ENCODE measurements around the gene HOXA1. TPM values are rescaled to one million over a fixed set of nuclear protein-coding genes. Genes with fewer than 3 reads are reported as not detected.

Gene HOXA1
- total RNA-seq, 2 experiments from 2014 or later: 0.14 to 0.22 TPM

- no peaks in the 10 kb centered on the region for H3K9me3 ChIP-seq (ENCODE audit: control insufficient read depth in 1 of 2, insufficient read depth in 1 of 2, low read length in 2 of 2)
- Mint-ChIP-seq H3K4me1 (ENCODE audit: low read depth) (no peaks in the 10 kb centered on the region), H3K36me3 (ENCODE audit: low read depth) (no peaks in the 10 kb centered on the region), H3K27ac (no peak overlapping the region), H3K4me3 (no peak overlapping the region), H3K27me3 (peaks cover 26% of the 10 kb centered on the region), H3K9me3 (no peaks in the 10 kb centered on the region)
- H3K27me3 ChIP-seq (ENCODE audit: control insufficient read depth in 1 of 2, insufficient read depth in 2 of 2, low read length in 2 of 2): peaks cover 2 to 3% of the 10 kb centered on the region in 2 experiments
- ATAC-seq (ENCODE audit: poor library complexity) (no peak), DNase-seq (no peak)
- H3K27ac ChIP-seq (ENCODE audit: low read depth in 1 of 2, low read length in 2 of 2): no peak overlapping the region
- H3K4me3 ChIP-seq (ENCODE audit: low read length): no peak overlapping the region
- no peaks in the 10 kb centered on the region for H3K4me1 ChIP-seq (ENCODE audit: insufficient read depth, low read length)
- CTCF ChIA-PET: no interaction called here
- TF ChIP-seq CTCF (IDR thresholded peaks at IDR 0.05): no peak
- intact Hi-C loops (cut with DNase I, micrococcal nuclease): no loop called here
- H3K36me3 ChIP-seq (ENCODE audit: insufficient read depth, low read length): no peaks in the 10 kb centered on the region
- POLR2A ChIA-PET: no interaction called here
These were observed 31.6 kb downstream of the HOXA1 start for GRCh38 chr7:27064159-27064558.

GRCh38 chr7:27062946-27063345 is 32.9 kb downstream of the HOXA1 start:
- intact Hi-C loops (cut with DNase I, micrococcal nuclease): no loop called here
- Histone ChIP-seq H3K9me3 (ENCODE audit: control insufficient read depth in 1 of 2, insufficient read depth in 1 of 2, low read length in 2 of 2) (no peaks in the 10 kb centered on the region), H3K4me3 (ENCODE audit: low read length) (no peak overlapping the region), H3K27ac (ENCODE audit: low read depth in 1 of 2, low read length in 2 of 2) (no peak overlapping the region), H3K27me3 (ENCODE audit: control insufficient read depth in 1 of 2, insufficient read depth in 2 of 2, low read length in 2 of 2) (peaks cover 0 to 2% of the 10 kb centered on the region in 2 experiments), H3K4me1 (ENCODE audit: insufficient read depth, low read length) (no peaks in the 10 kb centered on the region), H3K36me3 (ENCODE audit: insufficient read depth, low read length) (no peaks in the 10 kb centered on the region)
- H3K4me1 Mint-ChIP-seq (ENCODE audit: low read depth): no peaks in the 10 kb centered on the region
- no peak overlapping the region for H3K4me3 Mint-ChIP-seq
- no peak for TF ChIP-seq CTCF (IDR thresholded peaks at IDR 0.05)
- no peaks in the 10 kb centered on the region for H3K9me3 Mint-ChIP-seq
- ATAC-seq (ENCODE audit: poor library complexity) (no peak), DNase-seq (no peak)
- ChIA-PET CTCF (no interaction called here), POLR2A (no interaction called here)
- H3K27me3 Mint-ChIP-seq: peaks cover 20% of the 10 kb centered on the region
- no peaks in the 10 kb centered on the region for H3K36me3 Mint-ChIP-seq (ENCODE audit: low read depth)
- H3K27ac Mint-ChIP-seq: no peak overlapping the region

GRCh38 chr7:27053153-27053552 is 42.6 kb downstream of the HOXA1 start:
- H3K4me1 ChIP-seq (ENCODE audit: insufficient read depth, low read length): no peaks in the 10 kb centered on the region
- ATAC-seq (ENCODE audit: poor library complexity) (no peak), DNase-seq (no peak)
- no peak overlapping the region for H3K4me3 ChIP-seq (ENCODE audit: low read length)
- H3K9me3 Mint-ChIP-seq: no peaks in the 10 kb centered on the region
- H3K9me3 ChIP-seq (ENCODE audit: control insufficient read depth in 1 of 2, insufficient read depth in 1 of 2, low read length in 2 of 2): no peaks in the 10 kb centered on the region
- no peak overlapping the region for H3K27ac ChIP-seq (ENCODE audit: low read depth in 1 of 2, low read length in 2 of 2)
- intact Hi-C loops (cut with DNase I, micrococcal nuclease): no loop called here
- H3K36me3 Mint-ChIP-seq (ENCODE audit: low read depth): no peaks in the 10 kb centered on the region
- no peak overlapping the region for H3K4me3 Mint-ChIP-seq
- H3K27me3 ChIP-seq (ENCODE audit: control insufficient read depth in 1 of 2, insufficient read depth in 2 of 2, low read length in 2 of 2): peaks cover 0 to 3% of the 10 kb centered on the region in 2 experiments
- H3K4me1 Mint-ChIP-seq (ENCODE audit: low read depth): no peaks in the 10 kb centered on the region
- no peak overlapping the region for H3K27ac Mint-ChIP-seq
- no peak for TF ChIP-seq CTCF (IDR thresholded peaks at IDR 0.05)
- ChIA-PET POLR2A (no interaction called here), CTCF (no interaction called here)
- H3K27me3 Mint-ChIP-seq: peaks cover 13% of the 10 kb centered on the region
- no peaks in the 10 kb centered on the region for H3K36me3 ChIP-seq (ENCODE audit: insufficient read depth, low read length)
